ENCODE results near the gene CGREF1. TPM values are rescaled to one million over a fixed set of nuclear protein-coding genes. Genes with fewer than 3 reads are reported as not detected.
"Not testable (repeated sequence)": the region's sequence is repeated elsewhere in the genome, so short reads cannot be mapped to it uniquely, and the experiment has no call there.

Gene CGREF1
- total RNA-seq, 1 experiment from 2014 or later = 1.3 TPM

- no peak for DNase-seq (ENCODE audit: low spot score)
- in situ Hi-C loops (cut with HindIII; ENCODE audit: low sequenced_read_pairs) = no loop called here
These were observed 39.4 kb downstream of the CGREF1 start for GRCh38 chr2:27079233-27080139.

- in situ Hi-C loops (cut with HindIII; ENCODE audit: low sequenced_read_pairs) = no loop called here
- DNase-seq (ENCODE audit: low spot score) = no peak
These were observed 40.4 kb downstream of the CGREF1 start, which contains the start of gene EMILIN1 for GRCh38 chr2:27078267-27079194. EMILIN1 (plus strand) TSS chr2:27078615; CDS start chr2:27079066, 451 bp downstream.

- in situ Hi-C loops (cut with HindIII; ENCODE audit: low sequenced_read_pairs) = no loop called here
- no peak for DNase-seq (ENCODE audit: low spot score)
These were observed 41.7 kb downstream of the CGREF1 start for GRCh38 chr2:27077231-27077630.

- in situ Hi-C loops (cut with HindIII; ENCODE audit: low sequenced_read_pairs) = no loop called here
- DNase-seq (ENCODE audit: low spot score) = no peak
These were observed 42.6 kb downstream of the CGREF1 start for GRCh38 chr2:27076323-27076722.

- in situ Hi-C loops (cut with HindIII; ENCODE audit: low sequenced_read_pairs); DNase-seq (ENCODE audit: low spot score): not testable (repeated sequence)
These were observed 43.4 kb downstream of the CGREF1 start for GRCh38 chr2:27075566-27075871.

- in situ Hi-C loops (cut with HindIII; ENCODE audit: low sequenced_read_pairs) = no loop called here
- no peak for DNase-seq (ENCODE audit: low spot score)
These were observed 44.0 kb downstream of the CGREF1 start for GRCh38 chr2:27074738-27075565.

- no peak for DNase-seq (ENCODE audit: low spot score)
- in situ Hi-C loops (cut with HindIII; ENCODE audit: low sequenced_read_pairs) = no loop called here
These were observed 45.1 kb downstream of the CGREF1 start for GRCh38 chr2:27073782-27074181.

GRCh38 chr2:27072920-27073319 is 46.0 kb downstream of the CGREF1 start:
- in situ Hi-C loops (cut with HindIII; ENCODE audit: low sequenced_read_pairs) = no loop called here
- no peak for DNase-seq (ENCODE audit: low spot score)

GRCh38 chr2:27071990-27072830 is 46.7 kb downstream of the CGREF1 start:
- in situ Hi-C loops (cut with HindIII; ENCODE audit: low sequenced_read_pairs) = no loop called here
- DNase-seq (ENCODE audit: low spot score) = no peak

GRCh38 chr2:27071277-27071989 is 47.5 kb downstream of the CGREF1 start, which contains the start of gene OST4:
OST4 (minus strand) TSS chr2:27071654.
- in situ Hi-C loops (cut with HindIII; ENCODE audit: low sequenced_read_pairs) = no loop called here
- DNase-seq (ENCODE audit: low spot score) = peak; percentile 93

GRCh38 chr2:27070653-27071276 is 48.2 kb downstream of the CGREF1 start:
- in situ Hi-C loops (cut with HindIII; ENCODE audit: low sequenced_read_pairs) = no loop called here
- no peak for DNase-seq (ENCODE audit: low spot score)

GRCh38 chr2:27069961-27070618 is 48.8 kb downstream of the CGREF1 start:
- in situ Hi-C loops (cut with HindIII; ENCODE audit: low sequenced_read_pairs) = no loop called here
- no peak for DNase-seq (ENCODE audit: low spot score)

GRCh38 chr2:27069436-27069835 is 49.5 kb downstream of the CGREF1 start:
- DNase-seq (ENCODE audit: low spot score) = no peak
- in situ Hi-C loops (cut with HindIII; ENCODE audit: low sequenced_read_pairs) = no loop called here

GRCh38 chr2:27067385-27067784 is 51.5 kb downstream of the CGREF1 start:
- no peak for DNase-seq (ENCODE audit: low spot score)
- in situ Hi-C loops (cut with HindIII; ENCODE audit: low sequenced_read_pairs) = no loop called here

GRCh38 chr2:27065128-27065527 is 53.8 kb downstream of the CGREF1 start:
- DNase-seq (ENCODE audit: low spot score) = no peak
- in situ Hi-C loops (cut with HindIII; ENCODE audit: low sequenced_read_pairs) = no loop called here

- no peak for DNase-seq (ENCODE audit: low spot score)
- in situ Hi-C loops (cut with HindIII; ENCODE audit: low sequenced_read_pairs) = no loop called here
These were observed 58.6 kb downstream of the CGREF1 start for GRCh38 chr2:27060323-27060722.

Data from G401 (cell line).